MV-4-11 (cell line): ENCODE measurements around the gene RGP1.
A peak's percentile ranks its signal among the peaks of the same experiment; 100 is the strongest.

Experiments used
- DNase-seq: peaks from one replicate; lab custom pipeline; 2025; lab: John Stamatoyannopoulos, UW

RGP1 gene

DNA sequence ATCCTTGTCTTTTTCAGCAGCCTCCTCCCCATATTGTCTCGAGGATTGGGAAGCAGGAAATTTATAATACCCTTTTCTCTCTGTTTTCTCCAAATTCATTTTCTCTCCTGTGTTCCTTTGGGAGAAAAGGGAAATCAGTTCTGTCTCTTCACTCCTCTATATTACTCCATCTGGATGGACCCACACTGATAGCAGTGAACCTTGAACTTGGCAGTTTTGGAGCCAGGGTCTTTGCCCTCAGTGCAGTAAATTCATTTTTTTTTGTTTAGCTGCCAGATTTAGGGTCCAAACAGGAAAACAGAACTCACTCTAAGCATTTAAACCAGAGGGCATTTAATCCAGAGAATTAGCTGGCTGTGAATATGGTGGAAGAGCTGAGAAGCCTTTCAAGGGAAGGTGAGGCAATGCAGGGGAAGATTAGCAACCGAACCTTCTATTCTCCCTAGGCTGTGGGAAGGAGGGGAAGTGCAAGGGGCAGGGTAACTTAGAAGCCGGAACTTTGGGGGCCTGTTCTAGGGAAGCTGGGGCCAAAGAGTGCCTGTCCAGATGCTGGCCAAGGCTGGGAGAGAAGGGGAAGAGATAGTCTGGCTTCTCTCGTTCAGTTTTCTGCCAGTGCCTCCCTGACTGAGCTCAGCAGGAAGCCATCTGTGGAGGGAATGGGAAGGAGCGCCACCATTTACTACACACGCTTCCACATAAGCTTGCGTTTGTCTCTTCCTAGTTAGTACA, 26.0 kb downstream of the RGP1 start:
- DNase-seq: peak; percentile 55

DNA sequence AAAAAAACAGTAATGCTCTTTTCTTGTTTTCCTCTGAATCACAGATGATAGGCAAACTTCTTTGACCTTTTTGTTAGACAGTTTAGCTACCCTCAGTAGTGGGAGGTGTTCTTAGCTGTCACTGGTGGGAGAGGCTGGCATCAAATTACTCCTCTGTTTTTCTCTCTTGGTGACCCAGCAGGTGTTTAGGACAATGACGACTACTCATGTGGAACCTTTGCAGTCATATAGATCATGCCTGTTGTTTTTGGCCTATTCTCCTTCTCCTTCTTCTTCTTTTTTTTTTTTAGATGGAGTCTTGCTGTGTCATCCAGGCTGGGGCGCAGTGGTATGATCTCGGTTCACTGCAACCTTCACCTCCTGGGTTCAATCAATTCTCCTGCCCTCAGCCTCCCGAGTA, 26.9 kb downstream of the RGP1 start:
- no peak for DNase-seq

DNA sequence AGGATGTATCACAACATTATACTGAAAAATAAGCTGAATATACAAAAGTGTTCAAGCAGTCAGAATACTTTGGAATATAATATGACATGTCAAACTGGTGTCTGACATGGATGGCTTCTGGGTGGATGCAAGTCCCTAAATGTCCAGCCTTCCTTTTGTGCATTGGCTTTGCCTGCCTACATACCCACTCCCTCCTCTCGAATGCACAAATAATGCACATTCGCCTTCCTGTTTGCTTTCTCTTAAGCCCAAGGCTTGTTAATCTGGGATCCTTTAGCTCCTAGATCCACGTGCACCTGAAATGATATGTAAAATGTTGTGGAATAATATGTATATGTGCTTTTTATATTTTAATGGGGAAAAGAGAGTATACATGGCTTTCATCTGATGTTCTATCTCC, 29.4 kb downstream of the RGP1 start:
- no peak for DNase-seq

DNA sequence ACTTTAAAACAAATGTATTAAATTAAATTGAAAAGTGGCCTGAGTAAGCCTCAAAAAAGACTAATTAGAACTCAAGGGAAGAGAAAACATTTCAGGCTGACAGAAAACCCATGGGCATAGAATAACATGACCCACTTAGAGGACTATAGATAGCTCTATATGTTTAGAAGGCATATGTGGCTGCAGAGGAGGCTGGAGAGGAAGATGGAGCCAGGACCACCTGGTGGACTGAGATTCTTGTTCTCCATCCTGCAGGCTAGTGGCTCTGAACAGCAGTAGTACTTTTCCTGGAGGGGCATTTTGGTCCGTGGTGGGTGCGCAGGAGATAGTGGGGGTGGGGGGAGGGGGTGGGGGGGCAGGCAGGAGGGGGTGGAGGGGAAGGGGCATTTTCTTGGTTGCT, 32.0 kb downstream of the RGP1 start:
- no peak for DNase-seq

DNA sequence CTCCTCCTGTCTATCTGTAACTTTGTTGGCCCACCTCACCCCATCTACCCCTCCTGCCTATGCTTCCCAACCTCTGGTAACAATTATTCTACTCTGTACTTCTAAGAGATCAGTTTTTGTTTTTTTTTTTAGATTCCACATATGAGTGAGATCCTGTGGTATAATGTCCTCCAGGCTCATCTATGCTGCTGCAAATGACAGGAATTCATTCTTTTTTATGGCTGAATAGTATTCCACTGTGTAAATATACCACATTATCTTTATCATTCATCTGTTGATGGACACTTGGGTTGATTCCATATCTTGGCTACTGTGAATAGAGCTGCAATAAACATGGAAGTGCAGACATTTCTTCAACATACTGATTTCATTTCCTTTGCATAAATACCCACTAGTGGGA, 34.3 kb downstream of the RGP1 start:
- no peak for DNase-seq

DNA sequence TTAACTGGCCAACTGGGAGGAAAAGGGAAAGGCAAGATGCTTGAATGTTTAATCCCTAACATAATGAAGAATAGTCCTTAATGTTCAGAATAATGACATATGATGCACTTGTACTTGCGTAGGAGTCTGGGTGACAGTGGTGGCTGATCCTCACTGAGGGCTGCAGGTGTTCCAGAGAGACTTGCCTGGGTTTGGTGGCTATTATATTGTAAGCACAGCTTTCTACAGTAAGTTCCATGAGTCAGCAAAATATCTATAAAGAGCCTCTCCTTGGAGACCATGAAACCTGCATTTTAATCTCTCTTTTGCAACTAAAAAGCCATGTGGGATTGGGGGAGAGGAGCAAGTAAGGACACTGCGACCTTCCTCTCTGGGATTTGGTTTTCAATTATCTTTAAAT, 40.5 kb downstream of the RGP1 start:
- DNase-seq: no peak

DNA sequence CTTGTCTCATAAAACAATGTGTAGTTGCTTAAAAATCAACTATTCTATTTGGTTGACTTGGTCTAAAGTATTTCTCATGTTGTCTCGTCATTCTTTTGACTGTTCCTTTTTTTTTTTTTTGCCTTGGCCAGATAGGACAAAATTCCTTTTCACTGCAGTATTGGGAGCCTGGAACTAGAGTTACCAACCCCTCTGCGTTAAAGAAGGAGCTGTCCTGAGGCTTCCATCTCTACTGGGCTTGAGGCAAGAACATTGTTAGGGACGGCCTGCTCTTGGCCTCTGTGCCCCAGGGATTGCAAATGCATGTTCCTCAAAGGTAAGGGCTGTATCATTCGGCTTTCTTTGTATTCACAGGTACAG, 40.9 kb downstream of the RGP1 start:
- DNase-seq: no peak

DNA sequence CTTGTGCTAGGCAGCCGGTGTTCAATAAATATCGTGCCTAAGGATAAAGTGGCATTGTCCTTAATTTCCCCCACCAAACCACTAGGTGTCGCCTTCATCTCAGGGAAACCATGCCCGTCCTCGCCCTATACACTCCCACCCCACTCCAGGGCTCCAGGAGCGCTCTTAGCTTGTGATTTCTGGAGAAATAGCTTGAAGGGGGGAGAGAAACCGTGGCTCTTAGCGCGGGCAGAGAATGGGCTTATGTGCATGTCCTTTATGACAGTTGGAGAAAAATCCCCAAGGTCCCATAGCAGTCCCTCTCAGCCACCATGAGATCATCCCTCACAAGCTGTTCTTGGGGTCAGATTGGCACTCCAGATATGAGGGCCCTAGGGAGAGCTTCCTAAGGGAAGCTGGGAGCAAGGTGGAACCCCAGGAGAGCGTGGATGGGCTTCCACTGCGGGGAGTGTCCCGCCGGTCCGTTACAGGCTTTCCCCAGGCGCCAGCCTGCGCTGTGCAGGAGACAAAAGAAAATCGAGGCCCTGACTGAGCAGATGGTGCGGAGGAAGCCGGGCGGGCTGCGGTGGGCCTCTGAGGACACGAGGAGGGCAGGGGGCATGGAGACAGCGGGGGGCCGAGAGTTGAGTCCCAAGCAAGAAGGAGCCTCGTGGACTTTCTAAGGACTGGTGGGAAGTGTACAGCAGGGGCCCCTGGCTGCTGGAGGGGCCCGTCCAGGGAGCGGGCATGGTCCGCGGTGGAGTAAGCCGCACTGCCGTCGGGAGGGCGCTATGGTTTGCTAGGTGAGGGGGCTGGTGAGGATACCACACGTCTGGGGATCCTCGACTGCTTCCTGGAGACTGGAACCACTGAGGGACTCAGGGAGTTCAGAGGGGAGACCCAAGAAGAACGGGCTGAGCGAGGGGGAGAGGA, 41.6 kb downstream of the RGP1 start:
- peak; percentile 39 for DNase-seq

DNA sequence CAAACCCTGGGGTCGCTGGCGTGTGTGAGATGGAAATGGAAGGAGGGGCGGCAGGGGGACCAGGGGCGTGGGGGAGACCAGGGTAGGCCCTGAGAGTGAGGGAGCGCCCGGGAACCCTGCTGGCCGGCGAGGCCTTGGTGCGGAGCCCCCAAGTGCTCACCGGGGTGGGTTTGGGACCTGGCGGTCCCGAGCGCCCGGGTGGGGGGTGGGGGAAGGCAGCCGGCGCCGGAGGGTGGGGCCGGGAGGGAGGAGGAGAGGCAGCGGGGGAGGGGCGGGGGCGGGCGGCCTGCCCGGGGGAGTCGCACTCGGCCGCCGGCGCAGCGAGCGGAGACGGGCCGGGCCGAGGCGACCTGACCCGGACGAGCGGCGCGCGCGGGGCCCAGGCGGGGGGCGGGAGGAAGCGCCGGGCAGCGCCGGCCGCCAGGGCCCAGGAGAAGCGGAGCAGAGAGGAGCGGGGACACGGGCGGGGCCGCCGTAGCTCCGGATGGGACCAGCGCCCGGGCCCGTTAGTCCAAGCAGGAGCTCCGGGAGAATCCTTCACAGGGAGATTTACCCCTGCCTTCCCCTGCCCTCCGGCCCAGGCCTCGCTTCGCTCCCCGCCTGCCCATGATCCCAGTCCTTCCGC, 42.3 kb downstream of the RGP1 start, which contains the start of gene NPR2:
TSS of gene NPR2 (plus strand) at position 295 of the 625 bp plus-strand sequence. CDS start 818 bp downstream, outside the sequence.
- DNase-seq: no peak

DNA sequence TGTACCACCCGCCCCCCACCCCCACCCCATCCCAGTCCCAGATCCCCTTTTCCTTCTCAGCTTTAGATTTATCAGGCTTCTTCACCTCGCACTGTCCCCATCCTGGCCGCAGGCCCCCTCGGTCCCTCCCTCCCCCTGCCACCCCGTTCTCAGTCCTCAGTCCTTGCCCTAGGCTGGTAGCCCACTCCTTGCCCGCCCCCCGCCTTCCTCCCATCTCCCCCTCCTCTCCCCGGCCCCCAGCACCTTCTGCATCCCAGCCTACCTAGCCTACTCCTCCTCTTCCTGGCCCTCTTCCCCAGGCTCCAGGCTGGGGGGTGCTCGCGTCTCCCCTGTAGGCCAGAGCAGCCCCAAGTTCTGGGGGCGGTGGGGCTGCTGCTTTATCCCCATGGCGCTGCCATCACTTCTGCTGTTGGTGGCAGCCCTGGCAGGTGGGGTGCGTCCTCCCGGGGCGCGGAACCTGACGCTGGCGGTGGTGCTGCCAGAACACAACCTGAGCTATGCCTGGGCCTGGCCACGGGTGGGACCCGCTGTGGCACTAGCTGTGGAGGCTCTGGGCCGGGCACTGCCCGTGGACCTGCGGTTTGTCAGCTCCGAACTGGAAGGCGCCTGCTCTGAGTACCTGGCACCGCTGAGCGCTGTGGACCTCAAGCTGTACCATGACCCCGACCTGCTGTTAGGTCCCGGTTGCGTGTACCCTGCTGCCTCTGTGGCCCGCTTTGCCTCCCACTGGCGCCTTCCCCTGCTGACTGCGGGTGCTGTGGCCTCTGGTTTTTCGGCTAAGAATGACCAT, 43.1 kb downstream of the RGP1 start:
- no peak for DNase-seq

DNA sequence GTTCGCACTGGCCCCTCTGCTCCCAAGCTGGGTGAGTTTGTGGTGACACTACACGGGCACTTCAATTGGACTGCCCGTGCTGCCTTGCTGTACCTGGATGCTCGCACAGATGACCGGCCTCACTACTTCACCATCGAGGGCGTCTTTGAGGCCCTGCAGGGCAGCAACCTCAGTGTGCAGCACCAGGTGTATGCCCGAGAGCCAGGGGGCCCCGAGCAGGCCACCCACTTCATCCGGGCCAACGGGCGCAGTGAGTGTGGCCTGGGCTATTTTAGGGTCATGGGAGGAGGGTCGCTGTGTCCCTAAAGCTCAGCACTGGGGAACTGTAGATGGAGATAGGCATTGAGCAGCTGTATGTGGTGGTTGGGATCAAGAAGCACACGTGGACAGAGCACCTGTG, 43.7 kb downstream of the RGP1 start:
- no peak for DNase-seq

DNA sequence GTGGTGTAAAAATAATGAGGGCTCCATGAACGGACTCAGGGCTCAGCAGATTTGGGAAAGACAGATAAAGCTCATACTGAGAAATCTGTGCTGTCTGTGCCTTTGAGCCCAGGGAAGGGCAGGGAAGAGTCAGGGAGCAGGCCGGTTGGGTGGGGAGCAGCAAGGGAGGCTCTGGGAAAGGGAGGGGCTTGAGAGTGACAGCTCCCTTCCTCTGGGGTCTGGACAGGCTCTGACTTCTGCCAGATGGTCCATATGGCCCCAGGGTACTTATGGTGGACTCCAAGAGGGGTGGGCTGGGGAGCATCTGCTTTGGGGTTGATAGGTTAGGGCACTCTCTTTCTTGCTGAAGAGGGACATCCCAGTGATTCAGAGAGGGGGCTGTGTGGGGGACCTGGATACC, 44.4 kb downstream of the RGP1 start:
- no peak for DNase-seq

DNA sequence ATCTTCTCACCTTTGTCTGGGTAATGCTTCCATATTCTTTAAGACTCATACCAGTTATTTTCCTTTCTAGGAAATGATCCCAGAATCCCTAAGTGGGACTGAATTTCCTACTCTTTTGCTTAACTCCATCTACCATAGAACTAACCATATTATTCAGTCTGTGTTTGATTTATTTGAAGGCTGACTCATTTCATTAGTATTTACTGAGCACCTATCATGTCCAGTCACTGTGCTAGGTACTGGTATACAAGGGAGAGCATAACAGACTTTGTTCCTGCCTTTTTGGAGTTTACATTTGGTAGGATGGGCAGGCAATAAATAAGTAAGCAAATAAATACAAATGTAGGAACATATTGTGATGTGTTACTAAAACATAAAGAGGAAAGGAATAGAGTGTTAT, 46.6 kb downstream of the RGP1 start:
- DNase-seq: no peak

DNA sequence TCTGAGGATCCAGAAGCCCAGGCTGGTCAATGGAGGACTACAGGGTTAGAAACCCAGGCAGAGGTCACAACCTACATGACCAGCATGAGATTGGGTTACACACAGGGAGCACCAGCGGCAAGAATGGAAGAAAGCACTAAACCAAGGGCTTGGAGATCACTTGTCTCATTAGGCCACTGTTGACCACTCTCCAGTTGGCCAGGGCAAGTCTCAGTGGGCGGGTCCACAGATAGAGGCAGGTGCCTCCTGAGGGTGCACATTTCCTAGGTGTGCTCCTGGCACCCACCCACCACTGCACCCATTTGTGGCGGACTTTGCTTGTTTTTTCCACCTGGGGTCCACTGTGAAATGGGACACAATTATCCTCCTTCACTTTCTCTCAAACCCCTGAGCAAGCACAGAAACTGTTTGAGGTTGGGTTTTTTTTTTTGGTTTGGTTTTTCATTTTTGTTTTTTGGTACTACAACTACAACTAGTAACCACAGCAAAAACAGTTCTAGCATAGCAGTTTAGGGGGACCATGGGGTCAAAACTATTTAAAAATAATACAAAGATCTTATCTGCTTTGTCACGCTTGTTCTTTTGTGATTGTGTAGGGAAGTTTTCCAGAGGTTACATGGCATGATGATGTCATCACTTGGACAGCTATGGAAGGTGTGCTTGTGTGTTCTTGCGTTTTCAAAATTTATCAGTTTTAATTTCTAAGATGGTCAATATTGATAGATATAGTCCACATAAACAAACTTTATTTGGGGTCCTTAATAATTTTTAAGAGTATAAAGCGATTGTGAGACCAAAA, 48.4 kb downstream of the RGP1 start:
- no peak for DNase-seq

DNA sequence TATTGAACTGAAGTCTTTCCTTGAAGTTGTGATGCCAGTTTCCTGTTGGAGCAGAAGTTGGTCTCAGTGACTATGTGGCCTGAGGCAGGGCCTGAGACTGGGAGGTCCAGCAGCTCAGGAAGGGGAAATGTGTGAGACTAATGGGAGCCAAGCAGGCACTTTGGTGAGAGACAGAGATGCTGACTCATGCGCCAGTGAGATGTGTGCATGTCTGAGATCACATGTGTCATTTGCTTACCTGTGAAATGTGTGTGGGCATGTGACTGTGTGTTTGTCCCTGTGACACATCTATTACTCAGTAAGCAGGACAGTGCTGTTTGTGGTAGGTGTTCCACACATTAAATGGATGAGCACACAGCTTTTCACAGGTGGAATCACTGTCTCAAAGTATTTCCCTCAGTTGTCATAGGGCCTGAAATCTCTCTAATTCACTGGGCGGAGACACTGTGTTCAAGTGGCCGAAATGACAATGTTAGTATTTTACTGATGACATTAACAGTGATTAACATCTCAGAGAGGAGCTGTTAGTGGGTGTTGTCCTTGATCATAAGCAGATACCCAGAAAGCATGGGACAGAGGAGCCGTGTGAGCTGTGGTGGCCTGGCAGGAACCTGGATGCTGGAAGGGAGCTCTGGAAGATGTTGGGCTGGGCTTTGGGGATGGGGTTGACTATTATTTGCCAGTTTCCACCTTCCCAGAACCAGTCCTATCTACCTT, 49.7 kb downstream of the RGP1 start:
- DNase-seq: no peak

DNA sequence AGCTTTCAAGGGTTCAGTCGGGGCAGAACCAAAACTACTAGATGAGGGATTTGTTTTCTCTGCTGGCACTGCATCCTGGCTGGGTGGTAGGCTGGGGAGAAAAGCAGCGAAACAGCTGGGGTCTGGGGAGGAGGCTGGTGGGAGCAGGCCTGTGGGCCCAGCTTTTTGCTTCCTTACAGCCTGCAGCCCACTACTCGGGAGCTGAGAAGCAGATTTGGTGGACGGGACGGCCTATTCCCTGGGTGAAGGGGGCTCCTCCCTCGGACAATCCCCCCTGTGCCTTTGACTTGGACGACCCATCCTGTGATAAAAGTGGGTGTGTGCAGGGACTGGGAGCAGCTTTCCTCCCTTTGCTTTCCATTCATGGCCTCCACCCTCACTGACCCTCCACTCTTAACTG, 51.4 kb downstream of the RGP1 start:
- DNase-seq: no peak

DNA sequence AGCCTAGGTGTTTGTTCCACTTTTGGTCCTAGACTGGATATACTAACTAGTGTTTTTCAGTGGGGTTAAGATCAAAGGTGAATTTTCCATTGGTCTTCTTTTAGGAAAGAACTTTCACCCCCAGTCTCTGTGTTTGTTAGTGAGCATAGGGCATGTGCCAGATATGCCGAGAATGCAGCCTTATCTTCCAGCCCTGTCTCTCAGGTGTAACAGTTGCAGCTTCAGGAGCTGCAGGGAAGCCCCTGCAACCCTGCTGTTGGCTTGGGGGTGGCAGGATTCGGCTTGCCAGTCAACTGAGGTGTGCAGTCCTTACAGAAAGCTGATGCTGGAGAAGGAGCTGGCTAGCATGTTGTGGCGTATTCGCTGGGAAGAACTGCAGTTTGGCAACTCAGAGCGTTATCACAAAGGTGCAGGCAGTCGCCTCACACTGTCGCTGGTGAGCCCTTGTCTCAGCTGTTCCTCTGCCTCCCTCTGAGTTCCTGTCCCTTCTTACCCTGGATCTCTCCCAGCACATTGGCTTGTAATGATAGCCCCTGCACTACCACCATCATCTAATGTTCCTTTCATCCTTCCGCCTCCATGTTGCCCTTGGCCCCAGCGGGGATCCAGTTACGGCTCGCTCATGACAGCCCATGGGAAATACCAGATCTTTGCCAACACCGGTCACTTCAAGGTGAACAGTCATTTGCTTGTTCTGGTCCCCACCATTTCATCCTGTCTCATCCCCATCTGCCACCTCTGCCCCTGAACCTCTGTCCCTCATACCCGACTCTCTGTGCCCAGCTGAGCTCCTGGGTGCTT, 52.4 kb downstream of the RGP1 start:
- DNase-seq: no peak

DNA sequence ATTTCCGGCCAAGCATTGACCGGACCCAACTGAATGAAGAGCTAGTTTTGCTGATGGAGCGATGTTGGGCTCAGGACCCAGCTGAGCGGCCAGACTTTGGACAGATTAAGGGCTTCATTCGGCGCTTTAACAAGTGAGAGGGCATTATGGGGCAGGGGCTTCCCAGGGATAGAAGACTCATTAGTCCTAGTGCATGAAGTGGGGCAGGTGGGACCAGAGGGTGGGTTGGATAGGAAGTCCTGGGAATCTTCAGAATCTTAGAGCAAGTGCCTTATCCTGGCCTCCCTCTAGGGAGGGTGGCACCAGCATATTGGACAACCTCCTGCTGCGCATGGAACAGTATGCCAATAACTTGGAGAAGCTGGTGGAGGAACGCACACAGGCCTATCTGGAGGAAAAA, 57.0 kb downstream of the RGP1 start:
- DNase-seq: no peak
